ENCODE data around the gene NTM. TPM values are rescaled to one million over a fixed set of nuclear protein-coding genes. Genes with fewer than 3 reads are reported as not detected.

NTM gene
- total and polyA plus RNA-seq, 10 donors, result 0.13 to 1.6 (median 0.67) TPM

DNA sequence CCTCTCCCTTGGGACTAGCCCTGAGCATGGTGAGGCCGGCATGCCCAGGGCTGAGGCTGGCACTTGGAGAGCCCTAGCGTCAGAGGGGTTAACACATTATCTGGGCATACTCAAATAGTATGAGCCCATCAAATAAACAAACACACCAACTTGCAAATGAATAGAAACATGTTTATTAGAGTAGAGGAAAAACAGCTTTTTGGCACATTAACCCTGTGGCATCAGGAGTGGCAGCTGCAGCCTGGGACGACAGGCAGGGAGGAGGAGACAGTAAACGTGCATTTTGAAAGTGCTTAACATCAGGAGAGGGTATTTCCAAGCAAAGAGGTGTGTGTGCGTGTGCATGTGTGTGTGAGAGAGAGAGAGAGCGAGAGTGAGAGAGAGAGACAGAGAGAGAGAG is 684.9 kb downstream of the NTM start:
- Histone ChIP-seq H3K4me1 (no peaks in the 10 kb centered on the region), H3K9me3 (no peaks in the 10 kb centered on the region), H3K27ac (no peak overlapping the region), H3K27me3 (replicated peaks in 1 of 7) (peaks cover 0 to 5% (median 0%) of the 10 kb centered on the region in 7 donors), H3K36me3 (no peaks in the 10 kb centered on the region), H3K4me3 (no peak overlapping the region)
- no peak for DNase-seq
- TF ChIP-seq, protein P1, sequence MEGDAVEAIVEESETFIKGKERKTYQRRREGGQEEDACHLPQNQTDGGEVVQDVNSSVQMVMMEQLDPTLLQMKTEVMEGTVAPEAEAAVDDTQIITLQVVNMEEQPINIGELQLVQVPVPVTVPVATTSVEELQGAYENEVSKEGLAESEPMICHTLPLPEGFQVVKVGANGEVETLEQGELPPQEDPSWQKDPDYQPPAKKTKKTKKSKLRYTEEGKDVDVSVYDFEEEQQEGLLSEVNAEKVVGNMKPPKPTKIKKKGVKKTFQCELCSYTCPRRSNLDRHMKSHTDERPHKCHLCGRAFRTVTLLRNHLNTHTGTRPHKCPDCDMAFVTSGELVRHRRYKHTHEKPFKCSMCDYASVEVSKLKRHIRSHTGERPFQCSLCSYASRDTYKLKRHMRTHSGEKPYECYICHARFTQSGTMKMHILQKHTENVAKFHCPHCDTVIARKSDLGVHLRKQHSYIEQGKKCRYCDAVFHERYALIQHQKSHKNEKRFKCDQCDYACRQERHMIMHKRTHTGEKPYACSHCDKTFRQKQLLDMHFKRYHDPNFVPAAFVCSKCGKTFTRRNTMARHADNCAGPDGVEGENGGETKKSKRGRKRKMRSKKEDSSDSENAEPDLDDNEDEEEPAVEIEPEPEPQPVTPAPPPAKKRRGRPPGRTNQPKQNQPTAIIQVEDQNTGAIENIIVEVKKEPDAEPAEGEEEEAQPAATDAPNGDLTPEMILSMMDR (IDR thresholded peaks at IDR 0.05 in 8 of 11, conservative IDR thresholded peaks at IDR 0.05 in 3 of 11), result no peak
- TF ChIP-seq POLR2AphosphoS5 (IDR thresholded peaks at IDR 0.05) (no peak), POLR2A (IDR thresholded peaks at IDR 0.05) (no peak)
- intact Hi-C loops (cut with DNase I; ENCODE audit: low total_unique reads), result no loop called here
- WGBS, 5 donors, result 74 to 88% (median 77%) methylated on average over 6 of the region's 6 CpGs

DNA sequence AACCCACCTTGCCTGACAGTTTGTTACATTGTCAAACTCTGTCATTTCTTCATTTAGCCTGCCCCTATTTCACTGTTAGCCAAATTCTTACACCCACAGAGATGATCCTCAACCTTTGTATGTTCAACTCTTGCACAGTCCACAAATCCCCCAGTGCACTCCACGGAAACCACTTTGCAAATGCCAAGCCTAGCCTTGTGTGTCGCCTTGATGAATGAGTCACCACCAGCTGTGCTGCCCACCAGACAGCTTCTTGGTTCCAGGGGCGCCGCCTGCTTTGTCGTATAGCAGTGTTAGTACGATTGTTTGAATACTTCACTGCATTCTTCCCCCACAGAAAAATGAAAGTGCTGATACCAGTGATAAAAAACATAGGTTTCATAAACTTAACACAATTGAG is 686.3 kb downstream of the NTM start:
- WGBS, 5 donors, result 62 to 79% (median 71%) methylated on average over 6 of the region's 6 CpGs
- no peak for DNase-seq
- Histone ChIP-seq H3K27ac (peak overlapping the region in 1 of 8 donors; percentile 67), H3K27me3 (replicated peaks in 1 of 7) (peaks cover 0 to 5% (median 0%) of the 10 kb centered on the region in 7 donors), H3K4me3 (no peak overlapping the region), H3K36me3 (no peaks in the 10 kb centered on the region), H3K4me1 (no peaks in the 10 kb centered on the region), H3K9me3 (no peaks in the 10 kb centered on the region)
- TF ChIP-seq POLR2A (IDR thresholded peaks at IDR 0.05) (no peak), POLR2AphosphoS5 (IDR thresholded peaks at IDR 0.05) (no peak)
- TF ChIP-seq, protein P1 (IDR thresholded peaks at IDR 0.05 in 8 of 11, conservative IDR thresholded peaks at IDR 0.05 in 3 of 11), result no peak
- intact Hi-C loops (cut with DNase I; ENCODE audit: low total_unique reads), result no loop called here

DNA sequence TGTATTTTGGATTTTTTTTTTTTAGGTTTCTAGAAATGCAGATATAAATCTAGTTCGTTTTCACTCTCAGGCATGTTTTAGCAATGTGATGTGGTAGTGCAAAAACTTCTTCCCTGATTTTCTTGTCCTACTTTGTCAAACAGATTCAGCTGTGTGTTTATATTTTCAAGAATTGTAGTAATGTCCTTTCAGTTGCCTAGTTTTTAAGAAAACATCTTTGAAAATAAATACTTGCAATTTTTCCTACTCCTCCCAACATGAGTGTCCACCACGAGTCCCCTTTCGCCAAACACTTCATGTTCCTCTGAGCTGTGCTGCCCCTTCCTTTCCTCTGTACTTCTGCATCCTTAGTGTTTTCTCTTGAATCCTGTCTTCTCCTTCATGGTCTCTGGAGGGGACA is 686.9 kb downstream of the NTM start:
- intact Hi-C loops (cut with DNase I; ENCODE audit: low total_unique reads), result no loop called here
- no peaks in the 10 kb centered on the region for H3K36me3 ChIP-seq
- H3K27me3 ChIP-seq (replicated peaks in 1 of 7), result peaks cover 0 to 5% (median 0%) of the 10 kb centered on the region in 7 donors
- TF ChIP-seq POLR2A (IDR thresholded peaks at IDR 0.05) (no peak), POLR2AphosphoS5 (IDR thresholded peaks at IDR 0.05) (no peak)
- TF ChIP-seq, protein P1 (IDR thresholded peaks at IDR 0.05 in 8 of 11, conservative IDR thresholded peaks at IDR 0.05 in 3 of 11), result no peak
- no peaks in the 10 kb centered on the region for H3K4me1 ChIP-seq
- DNase-seq, result no peak
- 63 to 79% (median 72%) methylated on average over 3 of the region's 3 CpGs for WGBS, 5 donors
- H3K9me3 ChIP-seq, result no peaks in the 10 kb centered on the region
- no peak overlapping the region for H3K4me3 ChIP-seq
- H3K27ac ChIP-seq, result peak overlapping the region in 3 of 8 donors; percentile 36 to 67 (median 41)

DNA sequence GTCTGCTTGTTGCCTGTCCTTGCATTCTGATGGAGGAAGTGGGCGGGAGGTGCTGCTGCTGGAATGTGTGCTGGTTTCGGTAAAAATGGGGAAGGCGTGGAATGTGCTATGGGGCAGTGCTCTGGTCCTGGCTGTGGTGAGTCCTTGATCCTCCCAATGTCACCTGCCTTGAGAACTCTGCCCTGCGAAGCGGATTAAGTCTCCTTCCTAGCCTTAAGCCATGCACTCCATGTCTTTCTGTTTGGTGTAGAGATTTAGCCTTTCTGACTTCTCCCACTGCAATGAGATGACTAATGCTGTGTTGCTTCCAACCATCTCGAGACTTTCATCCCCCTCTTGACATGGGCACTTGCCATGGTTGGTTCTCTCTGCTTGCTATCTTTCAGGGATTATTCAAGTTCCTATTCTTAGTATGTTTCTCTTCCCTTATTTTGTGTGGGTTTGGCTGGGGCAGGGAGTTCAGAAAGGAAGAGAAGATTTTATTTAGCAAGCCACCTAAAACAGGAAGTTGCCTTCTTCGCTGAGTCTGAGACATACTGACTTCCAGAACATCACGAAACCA is 687.9 kb downstream of the NTM start:
- intact Hi-C loops (cut with DNase I; ENCODE audit: low total_unique reads), result no loop called here
- WGBS, 5 donors, result 47 to 60% (median 51%) methylated on average over 8 of the region's 8 CpGs
- TF ChIP-seq POLR2AphosphoS5 (IDR thresholded peaks at IDR 0.05) (peak in 1 of 3 donors; percentile 11), POLR2A (IDR thresholded peaks at IDR 0.05) (no peak)
- Histone ChIP-seq H3K4me3 (no peak overlapping the region), H3K27me3 (replicated peaks in 1 of 7) (peaks cover 0 to 5% (median 0%) of the 10 kb centered on the region in 7 donors), H3K4me1 (no peaks in the 10 kb centered on the region), H3K36me3 (no peaks in the 10 kb centered on the region), H3K27ac (peak overlapping the region in 4 of 8 donors; percentile 16 to 67 (median 38)), H3K9me3 (no peaks in the 10 kb centered on the region)
- no peak for DNase-seq

Measured in spleen (tissue), 11 donors.